ENCODE data around the gene GADD45GIP1. TPM values are rescaled to one million over a fixed set of nuclear protein-coding genes. Genes with fewer than 3 reads are reported as not detected.
"Not testable (repeated sequence)": the region's sequence is repeated elsewhere in the genome, so short reads cannot be mapped to it uniquely, and the experiment has no call there.

GADD45GIP1 gene
- total RNA-seq, 1 donor from 2014 or later: 13.7 TPM

DNA sequence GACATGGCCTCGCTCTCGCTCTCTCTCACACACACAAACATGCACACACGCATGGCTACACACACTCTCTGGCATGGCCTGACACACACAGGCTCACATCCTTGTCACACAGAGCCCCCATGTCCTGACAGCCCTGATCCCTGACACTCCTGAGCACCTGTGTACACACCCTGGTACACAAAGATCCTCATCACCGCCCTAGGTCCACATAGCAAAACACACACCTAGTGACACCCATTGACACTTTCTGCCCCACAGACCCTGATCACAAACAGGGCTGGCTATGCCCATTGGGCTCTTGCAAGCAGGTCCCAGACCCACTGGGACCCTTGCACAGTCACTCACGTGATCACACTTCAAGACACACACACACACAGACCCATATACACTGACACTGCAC is 34.3 kb upstream of the GADD45GIP1 start:
- intact Hi-C loops (cut with DNase I): no loop called here
- DNase-seq (ENCODE audit: low spot score) (no peak), ATAC-seq (no peak)

DNA sequence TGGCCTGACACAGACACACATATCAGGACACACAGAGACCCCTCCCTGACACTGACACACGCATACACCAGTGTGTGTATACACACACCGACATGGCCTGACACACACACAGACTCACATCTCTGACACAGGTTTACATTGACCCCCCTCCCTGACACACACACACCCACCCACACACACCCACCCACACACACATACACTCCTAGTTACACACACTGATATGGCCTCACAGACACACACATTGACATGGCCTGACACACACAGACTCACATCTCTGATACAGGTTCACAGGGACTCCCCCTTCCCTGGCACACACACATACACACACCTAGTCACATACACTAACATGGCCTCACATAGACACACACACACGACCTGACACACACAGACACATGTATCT is 33.8 kb upstream of the GADD45GIP1 start:
- DNase-seq (ENCODE audit: low spot score) (no peak), ATAC-seq (no peak)
- intact Hi-C loops (cut with DNase I): no loop called here

DNA sequence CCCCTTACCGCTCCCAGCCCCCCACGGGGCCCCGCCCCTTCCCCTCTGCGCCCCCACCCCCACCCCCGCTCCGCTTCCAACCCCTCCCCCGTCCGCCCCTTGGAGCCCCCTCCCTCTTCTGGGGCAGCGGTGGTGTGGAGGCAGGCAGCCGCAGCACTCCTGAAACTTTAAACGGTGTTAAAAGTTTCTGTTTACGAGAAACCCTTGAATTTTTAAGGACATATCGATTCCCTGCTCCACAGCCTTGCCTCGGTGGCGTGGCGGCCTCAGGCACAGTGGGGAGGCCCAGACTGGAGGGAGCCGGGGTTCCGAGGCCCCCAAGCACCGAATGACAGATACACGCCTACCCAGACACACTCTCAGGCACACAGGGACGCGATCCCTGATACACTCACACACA is 33.4 kb upstream of the GADD45GIP1 start:
- intact Hi-C loops (cut with DNase I): no loop called here
- ATAC-seq: no peak
- no peak for DNase-seq (ENCODE audit: low spot score)

DNA sequence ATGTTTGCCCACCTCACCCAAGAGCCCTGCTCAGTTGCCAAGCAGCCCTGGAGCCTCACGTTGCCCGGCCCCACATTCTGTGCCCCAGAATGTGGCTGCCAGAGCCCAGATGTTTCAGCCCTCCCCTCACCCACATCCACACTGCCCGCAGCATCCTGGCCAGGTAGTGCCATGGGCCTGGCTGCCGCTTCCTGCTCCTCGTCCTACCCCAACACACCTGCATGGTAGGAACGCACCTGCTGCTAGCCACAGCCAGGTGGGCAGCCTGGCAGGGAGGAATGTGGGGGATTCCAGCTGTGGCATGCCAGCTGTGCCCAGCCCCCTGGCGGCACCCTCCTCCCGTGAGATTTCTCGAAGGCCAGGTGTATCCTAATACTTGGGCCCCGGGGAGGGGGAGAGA is 30.8 kb upstream of the GADD45GIP1 start:
- intact Hi-C loops (cut with DNase I): loop anchor here (10.0 kb wide), 1 partner anchor 77 kb away; no protein-coding TSS in a partner anchor
- DNase-seq (ENCODE audit: low spot score) (no peak), ATAC-seq (no peak)

DNA sequence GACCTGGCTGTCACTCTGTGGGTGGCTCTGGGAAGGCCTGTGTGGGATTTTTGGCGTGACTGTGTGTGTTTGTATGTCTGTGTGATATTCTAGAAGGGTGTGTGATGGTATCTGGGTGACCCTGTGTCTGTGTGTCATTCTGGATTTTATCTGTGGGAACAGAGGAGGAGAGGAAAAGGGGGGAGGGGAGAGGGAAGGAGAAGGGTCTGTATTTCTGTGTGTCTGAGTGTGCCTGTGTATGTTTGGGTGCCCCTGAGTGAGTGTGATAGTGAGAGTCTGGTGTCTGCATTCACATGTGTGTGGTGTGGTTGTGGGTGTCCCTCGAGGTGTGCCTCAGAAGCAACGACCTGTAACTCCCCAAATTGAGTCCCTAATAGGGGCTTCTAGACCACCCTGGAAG is 30.2 kb upstream of the GADD45GIP1 start:
- intact Hi-C loops (cut with DNase I): loop anchor here (10.0 kb wide), 1 partner anchor 78 kb away; no protein-coding TSS in a partner anchor

DNA sequence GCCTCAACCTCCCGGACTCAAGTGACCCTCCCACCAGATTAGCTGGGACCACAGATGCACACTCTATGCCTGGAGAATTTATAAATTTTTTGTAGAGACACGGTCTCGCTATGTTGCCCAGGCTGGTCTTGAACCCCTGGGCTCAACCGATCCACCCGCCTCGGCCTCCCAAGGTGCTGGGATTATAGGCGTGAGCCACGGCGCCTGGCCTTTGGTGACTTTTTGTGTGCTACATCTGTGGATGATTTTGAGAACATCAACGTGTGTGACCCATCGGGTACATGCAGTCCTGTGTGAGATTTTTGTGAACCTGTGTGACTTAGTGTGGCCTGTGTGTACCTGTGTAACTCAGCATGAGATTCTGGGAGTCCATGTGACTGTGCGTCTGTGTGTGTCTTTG is 29.7 kb upstream of the GADD45GIP1 start:
- intact Hi-C loops (cut with DNase I): loop anchor here (10.0 kb wide), 1 partner anchor 78 kb away; no protein-coding TSS in a partner anchor
- ATAC-seq (no peak), DNase-seq (ENCODE audit: low spot score) (no peak)

More for the DNA sequence above, 30.2 kb upstream of the GADD45GIP1 start:
- DNase-seq (ENCODE audit: low spot score) (no peak), ATAC-seq (no peak)

DNA sequence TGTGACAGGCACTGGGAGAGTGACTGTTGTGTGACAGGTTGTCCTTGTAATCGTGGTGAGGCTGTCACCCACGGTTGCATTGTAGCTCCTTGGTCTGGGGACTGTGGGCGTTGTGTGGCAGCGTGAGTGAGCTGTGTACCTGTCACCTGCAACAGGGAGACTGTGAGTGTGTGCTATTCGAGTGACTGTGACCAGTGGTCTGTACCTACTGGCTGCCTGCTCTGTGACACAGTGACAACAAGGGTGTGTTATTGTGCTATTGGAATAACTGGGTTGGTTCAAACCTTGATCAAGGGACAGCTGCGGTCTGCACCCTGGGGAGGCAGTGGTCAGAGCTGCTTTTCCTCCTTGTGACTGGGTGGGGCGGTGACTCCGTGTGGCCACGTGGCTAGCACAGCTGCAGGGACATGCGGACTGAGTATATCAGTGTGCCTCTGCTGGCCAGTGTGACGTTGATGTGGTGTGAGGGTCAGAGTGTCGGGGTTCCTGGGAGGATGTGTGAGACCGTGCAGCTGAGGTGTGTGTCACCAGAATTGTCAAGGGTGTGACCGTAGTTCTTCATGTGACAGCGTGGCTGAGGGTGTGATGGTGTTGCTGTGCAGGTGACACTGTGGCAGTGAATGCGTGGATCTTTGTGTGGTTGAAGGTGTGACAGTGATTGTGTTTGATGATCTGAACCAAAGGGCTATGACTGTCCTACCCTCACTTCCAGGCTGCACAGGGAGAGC is 28.2 kb upstream of the GADD45GIP1 start:
- peak; percentile 86 for ATAC-seq
- peak; percentile 83 for DNase-seq (ENCODE audit: low spot score)
- intact Hi-C loops (cut with DNase I): loop anchor here (10.0 kb wide), 1 partner anchor 80 kb away; no protein-coding TSS in a partner anchor

DNA sequence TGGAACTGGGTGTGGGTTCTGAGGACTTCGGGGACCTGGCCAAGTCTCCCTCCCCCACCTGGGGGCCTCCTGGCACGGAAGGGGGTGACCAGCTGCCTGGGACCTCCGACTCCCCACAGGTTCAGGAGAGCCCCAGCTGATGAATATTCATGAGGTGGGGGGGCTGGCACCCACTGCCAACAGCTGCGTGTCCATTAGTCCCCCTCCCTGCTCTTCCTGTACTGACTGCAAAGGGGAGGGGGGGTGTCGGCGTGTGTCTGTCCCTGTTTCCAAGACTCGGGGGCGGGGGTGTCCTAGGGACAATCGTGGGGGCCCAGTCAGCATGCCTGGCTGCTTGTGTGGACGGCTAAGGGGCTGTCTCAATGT is 27.6 kb upstream of the GADD45GIP1 start:
- intact Hi-C loops (cut with DNase I): loop anchor here (10.0 kb wide), 1 partner anchor 80 kb away; no protein-coding TSS in a partner anchor
- DNase-seq (ENCODE audit: low spot score) (no peak), ATAC-seq (peak; percentile 2)

DNA sequence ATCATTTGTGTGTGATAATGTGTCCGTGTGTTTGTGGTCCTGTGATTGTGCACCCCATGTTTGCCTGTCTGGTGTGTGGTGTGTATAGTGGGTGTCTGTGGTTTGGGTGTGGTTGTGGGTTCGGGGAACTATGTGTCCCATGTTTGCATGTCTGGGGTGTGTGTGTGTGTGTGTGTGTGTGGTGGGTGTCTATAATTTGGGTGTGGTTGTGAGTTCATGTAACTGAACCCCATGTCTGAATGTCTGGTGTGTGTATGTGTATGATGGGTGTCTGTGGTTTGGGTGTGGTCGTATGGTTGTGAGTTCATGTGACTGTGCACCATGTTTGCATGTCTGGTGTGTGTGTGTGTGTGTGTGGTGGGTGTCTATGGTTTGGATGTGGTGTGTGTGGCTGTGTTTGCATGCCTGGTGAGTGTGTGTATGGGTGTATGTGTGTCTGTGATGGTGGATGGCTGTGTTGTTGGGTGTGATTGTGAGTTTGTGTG is 27.2 kb upstream of the GADD45GIP1 start:
- intact Hi-C loops (cut with DNase I): loop anchor here (10.0 kb wide), 1 partner anchor 81 kb away; no protein-coding TSS in a partner anchor
- ATAC-seq: peak; percentile 0
- no peak for DNase-seq (ENCODE audit: low spot score)

DNA sequence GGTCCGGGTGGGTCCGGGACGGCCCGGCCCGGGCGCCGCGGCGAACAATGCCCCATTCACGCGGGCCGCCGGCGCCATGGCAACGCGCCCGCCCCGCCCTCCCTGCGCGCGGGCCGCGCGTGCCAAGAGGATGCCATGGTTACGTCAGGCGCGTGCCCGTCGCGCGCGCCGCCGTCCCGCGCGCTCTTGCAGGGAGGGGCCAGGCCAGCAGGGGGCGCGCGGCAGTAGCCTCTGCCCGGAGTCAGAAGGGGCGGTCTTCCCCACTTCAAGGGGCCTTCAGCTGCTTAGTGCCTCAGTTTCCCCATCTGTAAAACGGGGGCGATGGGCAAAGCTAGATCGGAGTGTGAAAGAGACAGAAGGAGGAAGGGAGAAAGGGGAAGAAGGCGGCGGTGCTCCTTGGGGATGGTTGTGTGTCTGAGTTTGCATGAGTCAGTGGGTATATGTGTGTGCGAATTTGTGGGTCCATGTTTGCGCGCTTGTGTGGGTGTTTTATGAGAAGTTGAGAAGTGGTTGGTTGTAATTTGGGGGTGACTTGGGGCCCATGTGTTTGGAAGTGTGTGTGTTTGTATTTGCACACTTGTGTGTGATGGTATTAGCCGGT is 26.6 kb upstream of the GADD45GIP1 start:
- peak; percentile 67 for ATAC-seq
- intact Hi-C loops (cut with DNase I): loop anchor here (10.0 kb wide), 1 partner anchor 81 kb away; no protein-coding TSS in a partner anchor
- DNase-seq (ENCODE audit: low spot score): peak; percentile 88

DNA sequence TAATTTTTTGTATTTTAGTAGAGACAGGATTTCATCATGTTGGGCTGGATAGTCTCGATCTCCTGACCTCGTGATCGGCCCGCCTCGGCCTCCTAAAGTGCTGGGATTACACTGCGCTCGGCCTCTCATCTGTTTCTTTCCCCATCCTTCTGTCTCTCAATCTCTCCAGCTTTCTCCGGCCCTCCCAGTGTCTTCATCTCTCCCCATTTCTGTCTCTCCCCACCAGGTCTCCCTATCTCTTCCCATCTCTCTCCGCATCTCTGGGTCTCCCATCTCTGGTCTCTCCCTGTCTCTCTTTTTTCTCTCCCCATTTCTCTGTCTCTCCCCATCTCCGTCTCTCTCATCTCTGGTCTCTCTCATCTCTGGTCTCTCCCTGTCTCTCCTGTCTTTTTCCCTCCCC is 26.1 kb upstream of the GADD45GIP1 start:
- DNase-seq (ENCODE audit: low spot score) (no peak), ATAC-seq (no peak)
- intact Hi-C loops (cut with DNase I): loop anchor here (10.0 kb wide), 1 partner anchor 82 kb away; no protein-coding TSS in a partner anchor

DNA sequence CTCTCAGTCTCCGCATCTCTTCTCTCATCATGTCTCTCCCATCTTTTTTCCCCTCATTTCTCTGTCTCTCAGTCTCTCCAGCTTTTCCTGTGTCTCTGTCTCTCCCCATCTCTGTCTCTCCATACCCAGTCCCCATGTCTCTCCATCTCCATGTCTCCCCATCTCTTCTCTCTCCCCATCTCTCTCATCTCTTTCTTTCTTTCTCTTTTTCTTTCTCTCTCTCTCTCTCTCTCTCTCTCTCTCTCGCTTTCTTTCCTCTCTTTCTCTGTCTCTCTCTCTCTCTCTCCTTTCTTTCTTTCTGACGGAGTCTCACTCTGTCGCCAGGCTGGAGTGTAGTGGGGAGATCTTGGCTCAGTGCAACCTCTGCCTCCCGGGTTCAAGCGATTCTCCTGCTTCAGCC is 25.6 kb upstream of the GADD45GIP1 start:
- DNase-seq (ENCODE audit: low spot score) (no peak), ATAC-seq (no peak)
- intact Hi-C loops (cut with DNase I): loop anchor here (10.0 kb wide), 1 partner anchor 82 kb away; no protein-coding TSS in a partner anchor

DNA sequence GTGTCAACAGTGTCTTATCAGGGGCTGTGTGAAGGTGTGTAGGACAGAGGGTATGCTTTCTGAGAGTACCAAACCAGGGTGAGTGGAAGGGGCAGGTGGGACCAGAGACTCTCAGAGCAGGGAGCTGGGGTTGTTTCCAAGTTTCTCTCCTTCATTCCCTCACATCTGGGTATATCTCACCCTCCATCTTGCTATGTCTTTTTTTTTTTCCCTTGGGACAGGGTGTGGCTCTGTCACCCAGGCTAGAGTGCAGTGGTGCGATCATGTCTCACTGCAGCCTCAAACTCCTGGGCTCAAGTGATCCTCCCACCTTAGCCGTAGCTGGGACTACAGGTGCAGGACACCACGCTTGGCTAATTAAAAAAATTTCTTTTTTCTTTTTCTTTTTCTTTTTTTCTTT is 23.0 kb upstream of the GADD45GIP1 start:
- ATAC-seq (no peak), DNase-seq (ENCODE audit: low spot score) (no peak)
- intact Hi-C loops (cut with DNase I): loop anchor here (2.0 to 10.0 kb wide), 3 partner anchors 85 to 265 kb away; no protein-coding TSS in a partner anchor

DNA sequence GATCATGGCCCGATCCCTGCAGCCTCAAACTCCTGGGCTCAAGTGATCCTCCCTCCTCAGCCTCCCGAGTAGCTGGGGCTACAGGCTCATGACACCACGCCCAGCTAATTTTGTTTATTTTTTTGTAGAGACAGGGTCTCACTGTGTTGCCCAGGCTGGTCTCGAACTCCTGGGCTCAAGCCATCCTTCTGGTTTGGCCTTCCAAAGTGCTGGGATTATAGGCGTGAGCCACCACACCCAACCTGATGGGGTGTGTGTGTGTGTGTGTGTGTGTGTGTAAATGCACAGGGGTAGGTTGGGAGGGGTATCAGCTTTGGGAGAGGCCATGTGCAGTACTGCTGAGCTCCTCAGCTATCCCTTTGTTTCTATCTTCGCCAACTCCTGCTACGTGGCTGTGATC is 19.1 kb upstream of the GADD45GIP1 start:
- DNase-seq (ENCODE audit: low spot score); ATAC-seq: not testable (repeated sequence)
- intact Hi-C loops (cut with DNase I): loop anchor here (10.0 kb wide), 1 partner anchor 269 kb away; no protein-coding TSS in a partner anchor

DNA sequence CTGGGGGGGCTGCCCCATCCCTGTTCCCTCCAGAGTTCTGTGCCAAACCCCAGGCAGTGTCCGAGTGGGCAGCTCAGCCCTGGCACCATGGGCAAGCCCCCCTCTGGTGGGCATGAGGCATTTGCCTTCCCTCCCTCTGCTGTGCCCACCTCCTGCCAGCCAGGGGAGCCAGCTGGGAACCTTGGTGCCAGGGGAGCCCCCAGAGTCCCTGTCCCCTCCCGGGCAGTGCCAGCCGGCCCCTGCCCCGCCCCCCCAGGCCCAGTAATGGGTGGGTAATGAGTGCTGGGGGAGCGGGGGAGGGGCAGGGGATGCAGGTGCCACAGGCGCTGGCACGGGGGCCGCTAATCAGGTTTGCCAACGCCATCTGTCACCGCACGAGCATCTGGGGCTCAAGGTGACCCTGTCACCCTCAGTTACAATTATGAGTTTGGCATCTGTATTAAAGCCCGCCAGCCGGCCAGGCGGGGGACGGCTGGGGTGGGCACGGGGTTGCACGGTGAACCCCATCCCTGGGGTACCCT is 18.3 kb upstream of the GADD45GIP1 start:
- no peak for ATAC-seq

DNA sequence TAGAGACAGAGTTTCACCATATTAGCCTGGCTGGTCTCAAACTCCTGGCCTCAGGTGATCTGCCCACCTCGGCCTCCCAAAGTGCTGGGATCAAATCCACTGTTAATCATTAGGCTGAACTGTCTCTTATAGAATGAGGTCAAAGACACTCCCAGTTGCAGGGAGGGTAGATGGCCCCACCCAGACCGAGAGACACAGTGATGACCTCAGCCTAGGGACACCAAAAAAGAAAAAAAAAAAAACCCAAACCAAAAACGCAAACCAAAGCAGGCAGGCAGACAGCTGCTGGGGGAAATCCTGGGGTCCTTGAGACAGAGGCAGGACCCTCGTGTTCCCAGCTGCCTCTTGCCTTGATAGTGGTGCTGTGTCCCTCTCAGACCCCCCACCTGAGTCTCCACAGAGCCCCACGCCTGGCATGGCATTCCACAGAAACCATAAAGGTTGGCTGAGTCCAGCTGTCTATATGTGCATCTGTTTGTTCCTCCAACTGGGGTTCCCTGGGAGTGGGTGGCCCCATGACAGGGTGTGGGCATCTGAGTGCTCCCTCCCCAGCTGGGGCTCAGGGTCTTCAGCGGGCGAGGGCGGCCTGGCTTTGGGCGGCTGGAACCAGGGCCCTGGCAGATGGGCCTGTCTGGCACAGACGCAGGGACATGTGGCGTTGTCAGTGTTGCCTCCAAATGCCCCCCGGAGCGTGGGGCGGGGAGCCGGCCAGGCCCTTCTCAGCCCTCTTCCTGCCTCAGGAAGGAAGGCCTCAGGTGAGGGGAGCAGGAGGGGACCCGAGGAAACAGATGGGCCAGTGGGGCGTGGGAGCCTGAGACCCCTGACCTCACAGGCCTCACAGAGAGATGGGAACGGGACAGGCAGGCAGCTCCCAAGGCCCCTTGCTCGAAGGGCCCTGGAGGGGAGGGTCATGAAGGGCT is 17.5 kb upstream of the GADD45GIP1 start:
- DNase-seq (ENCODE audit: low spot score) (no peak), ATAC-seq (no peak)
- intact Hi-C loops (cut with DNase I): loop anchor here (10.0 kb wide), 1 partner anchor 270 kb away; no protein-coding TSS in a partner anchor

More for the DNA sequence above, 18.3 kb upstream of the GADD45GIP1 start:
- DNase-seq (ENCODE audit: low spot score): no peak
- intact Hi-C loops (cut with DNase I): loop anchor here (10.0 kb wide), 1 partner anchor 270 kb away; no protein-coding TSS in a partner anchor

DNA sequence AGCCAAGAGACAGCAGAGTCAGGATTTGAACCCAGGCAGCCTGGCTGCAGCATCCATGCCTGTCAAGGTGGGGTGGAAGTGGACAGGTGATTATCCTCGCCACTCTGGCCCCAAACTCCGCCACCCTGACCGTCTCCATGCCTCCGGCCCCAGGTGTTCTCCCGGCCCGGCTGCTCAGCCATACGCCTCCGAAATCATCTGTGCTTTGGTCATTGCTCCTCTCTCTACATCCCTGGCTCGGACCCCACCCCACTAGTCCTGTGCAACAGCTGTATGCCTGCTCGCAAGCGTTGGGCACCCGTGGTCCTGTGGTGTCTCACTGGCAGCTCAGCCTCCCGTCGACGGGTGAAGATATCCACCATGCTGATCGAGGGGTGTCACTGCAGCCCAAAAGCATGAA is 16.2 kb upstream of the GADD45GIP1 start:
- ATAC-seq: no peak
- no peak for DNase-seq (ENCODE audit: low spot score)
- intact Hi-C loops (cut with DNase I): loop anchor here (10.0 kb wide), 1 partner anchor 272 kb away; no protein-coding TSS in a partner anchor

DNA sequence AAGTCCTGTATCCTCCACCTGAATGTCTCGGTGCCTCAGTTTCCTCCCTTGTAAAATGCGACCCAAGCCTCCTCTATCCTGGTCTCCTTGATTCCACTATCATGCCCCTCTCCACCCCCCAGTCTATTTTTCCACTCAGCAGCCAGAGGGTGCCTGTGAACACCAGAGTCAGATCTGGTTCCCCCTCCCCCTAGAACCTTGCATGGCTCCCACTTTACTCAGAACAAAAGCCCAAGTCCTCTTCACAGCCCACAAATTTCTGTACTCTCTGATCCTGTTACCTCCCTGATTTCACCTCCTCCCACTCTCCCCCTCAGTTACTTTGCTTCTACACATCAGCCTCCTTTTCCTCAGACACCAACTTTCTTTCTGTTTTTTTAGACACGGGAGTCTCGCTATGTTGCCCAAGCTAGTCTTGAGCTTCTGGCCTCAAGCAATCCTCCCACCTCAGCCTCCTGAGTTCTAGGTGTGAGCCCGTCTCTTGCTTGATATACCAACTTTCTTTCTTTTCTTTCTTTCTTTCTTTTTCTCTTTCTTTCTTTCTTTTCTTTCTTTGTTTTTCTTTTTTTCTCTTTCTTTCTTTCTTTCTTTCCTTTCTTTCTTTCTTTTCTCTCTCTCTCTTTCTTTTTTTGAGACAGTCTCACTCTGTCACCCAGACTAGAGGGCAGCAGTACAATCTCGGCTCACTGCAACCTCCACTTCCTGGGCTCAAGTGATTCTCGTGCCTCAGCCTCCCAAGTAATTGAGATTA is 13.2 kb upstream of the GADD45GIP1 start:
- ATAC-seq (no peak), DNase-seq (ENCODE audit: low spot score) (no peak)
- intact Hi-C loops (cut with DNase I): loop anchor here (10.0 kb wide), 1 partner anchor 275 kb away; no protein-coding TSS in a partner anchor
